K562 (cell line): ENCODE results near the gene RNF217. TPM values are rescaled to one million over a fixed set of nuclear protein-coding genes. Genes with fewer than 3 reads are reported as not detected.

ENCODE experiments used
- CC2D1A ChIP-seq: fragments of 450-650 bp; IDR thresholded peaks from 2 replicates; pipeline ENCODE4 v1.6.1; 2017; ENCODE audit warnings: mild to moderate bottlenecking
- ETS2 ChIP-seq: IDR thresholded peaks from 2 replicates; pipeline ENCODE4 v1.6.1; 2016; ENCODE audit warnings: borderline replicate concordance, missing genetic modification characterization, mild to moderate bottlenecking, moderate library complexity, missing compliant biosample characterization; ENCODE audit not compliant: poor library complexity, severe bottlenecking
- HDAC1 ChIP-seq, 2 experiments: fragments of 450-650 bp; IDR thresholded peaks; 2 replicates each; pipeline ENCODE4 v1.6.1; 2016 to 2017; ENCODE audit warnings: inconsistent platforms in 1 of 2, mild to moderate bottlenecking in 1 of 2, moderate library complexity in 1 of 2
- HMG20A ChIP-seq: fragments of 450-650 bp; formaldehyde crosslinking; conservative IDR thresholded peaks from 2 replicates; pipeline ENCODE4 v1.4.0; 2020; ENCODE audit warnings: mild to moderate bottlenecking, mixed read lengths
- PHB2 ChIP-seq: fragments of 450-650 bp; IDR thresholded peaks from 2 replicates; pipeline ENCODE4 v1.6.1; 2017; ENCODE audit warnings: low read depth
- PTTG1 ChIP-seq: fragments of 450-650 bp; IDR thresholded peaks from 2 replicates; pipeline ENCODE4 v1.6.1; 2016; ENCODE audit warnings: low read depth, mild to moderate bottlenecking, missing genetic modification characterization, missing compliant biosample characterization
- RAD51 ChIP-seq: fragments of 450-650 bp; IDR thresholded peaks from 2 replicates; pipeline ENCODE4 v1.7.1; 2016; ENCODE audit warnings: low read depth, mild to moderate bottlenecking, borderline replicate concordance
- STAG1 ChIP-seq: sonication (generic); formaldehyde crosslinking; IDR thresholded peaks from 2 replicates; pipeline ENCODE4 v1.5.0; 2020; ENCODE audit warnings: missing genetic modification reagents, borderline replicate concordance
- TBP ChIP-seq: optimal IDR thresholded peaks from 2 replicates; pipeline ENCODE3; 2011; ENCODE audit warnings: low read depth, low read length, improper control_type of control experiment
- ZNF184 ChIP-seq: sonication (generic); formaldehyde crosslinking; IDR thresholded peaks from 2 replicates; pipeline ENCODE4 v1.5.0; 2020; ENCODE audit warnings: missing genetic modification reagents
- polyA plus RNA-seq, 8 experiments: library from polyadenylated mRNA; depleted of rRNA in 4 of 8; stranded (reverse) in 5 of 8; unstranded in 3 of 8; fragments of >200 nt; fragmentation: Nextera tagmentation in 2 of 8; fragmentation: Illumina TruSeq in 1 of 8; extraction: Ambion mirVana in 2 of 8; extraction: Trizol in 1 of 8; gene quantifications; 2 replicates each; pipeline versions ENCODE4 v1.2.1 to v1.2.3, GENCODE V29; 2011 to 2014; ENCODE audit warnings: inconsistent platforms in 1 of 8, missing spikeins in 1 of 8
- total RNA-seq, 7 experiments: library from RNA; depleted of rRNA in 6 of 7; stranded (reverse); fragments of >200 nt in 6 of 7; fragmentation: Illumina TruSeq in 2 of 7; extraction: Trizol in 2 of 7; gene quantifications; 2 replicates each; pipeline versions ENCODE4 v1.2.1 to v1.2.3, GENCODE V29; 2011 to 2021; ENCODE audit warnings: low replicate concordance in 1 of 7
- TF ChIP-seq, protein P1 (sequence below): fragments of 450-650 bp; IDR thresholded peaks from 2 replicates; pipeline ENCODE4 v1.6.1; 2016; ENCODE audit warnings: low read depth
- TF ChIP-seq, protein P2 (sequence below): sonication (generic); formaldehyde crosslinking; IDR thresholded peaks from 2 replicates; pipeline ENCODE4 v1.8.1; 2022; ENCODE audit warnings: missing genetic modification reagents

RNF217 gene
- total and polyA plus RNA-seq, 9 of the 15 experiments (the other 6 are each of a cell fraction or from before 2014, with no cell fraction given) = 2.9 to 25.6 (median 12.0) TPM

DNA sequence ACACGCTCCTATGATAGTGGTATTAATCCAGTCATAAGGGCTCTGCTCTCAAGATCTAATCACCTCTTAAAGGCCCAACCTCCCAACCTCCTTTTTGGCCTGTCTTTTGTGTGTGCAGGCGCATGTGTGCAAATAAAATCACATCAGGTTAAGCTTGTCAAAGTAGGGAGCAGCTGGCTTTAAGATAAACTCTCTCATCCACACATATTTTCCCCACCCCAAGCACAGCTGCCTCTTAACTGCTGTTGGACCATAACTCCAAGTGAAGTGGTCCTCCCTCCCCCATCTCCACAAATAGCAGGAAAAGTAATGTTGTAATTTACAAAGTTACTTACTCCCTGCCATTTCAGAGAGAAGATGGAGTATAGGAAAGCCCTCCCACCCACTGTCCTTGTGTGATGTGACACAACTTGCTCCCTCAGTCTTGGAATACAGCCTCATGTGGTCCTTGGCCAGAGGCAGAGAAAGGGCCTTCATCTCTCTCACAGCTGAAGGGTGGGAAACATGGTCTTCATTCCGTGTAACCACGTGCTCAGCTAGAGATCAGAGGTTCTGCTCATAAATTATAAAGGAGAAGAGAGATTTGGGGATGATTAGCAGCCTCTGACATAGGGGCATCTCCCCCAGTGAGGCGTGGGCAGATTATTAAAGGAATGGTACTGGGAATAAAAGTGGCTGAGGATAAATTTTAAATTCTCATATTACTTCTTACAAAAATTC is 116.5 kb downstream of the RNF217 start (continued):
- TF ChIP-seq, protein P1, sequence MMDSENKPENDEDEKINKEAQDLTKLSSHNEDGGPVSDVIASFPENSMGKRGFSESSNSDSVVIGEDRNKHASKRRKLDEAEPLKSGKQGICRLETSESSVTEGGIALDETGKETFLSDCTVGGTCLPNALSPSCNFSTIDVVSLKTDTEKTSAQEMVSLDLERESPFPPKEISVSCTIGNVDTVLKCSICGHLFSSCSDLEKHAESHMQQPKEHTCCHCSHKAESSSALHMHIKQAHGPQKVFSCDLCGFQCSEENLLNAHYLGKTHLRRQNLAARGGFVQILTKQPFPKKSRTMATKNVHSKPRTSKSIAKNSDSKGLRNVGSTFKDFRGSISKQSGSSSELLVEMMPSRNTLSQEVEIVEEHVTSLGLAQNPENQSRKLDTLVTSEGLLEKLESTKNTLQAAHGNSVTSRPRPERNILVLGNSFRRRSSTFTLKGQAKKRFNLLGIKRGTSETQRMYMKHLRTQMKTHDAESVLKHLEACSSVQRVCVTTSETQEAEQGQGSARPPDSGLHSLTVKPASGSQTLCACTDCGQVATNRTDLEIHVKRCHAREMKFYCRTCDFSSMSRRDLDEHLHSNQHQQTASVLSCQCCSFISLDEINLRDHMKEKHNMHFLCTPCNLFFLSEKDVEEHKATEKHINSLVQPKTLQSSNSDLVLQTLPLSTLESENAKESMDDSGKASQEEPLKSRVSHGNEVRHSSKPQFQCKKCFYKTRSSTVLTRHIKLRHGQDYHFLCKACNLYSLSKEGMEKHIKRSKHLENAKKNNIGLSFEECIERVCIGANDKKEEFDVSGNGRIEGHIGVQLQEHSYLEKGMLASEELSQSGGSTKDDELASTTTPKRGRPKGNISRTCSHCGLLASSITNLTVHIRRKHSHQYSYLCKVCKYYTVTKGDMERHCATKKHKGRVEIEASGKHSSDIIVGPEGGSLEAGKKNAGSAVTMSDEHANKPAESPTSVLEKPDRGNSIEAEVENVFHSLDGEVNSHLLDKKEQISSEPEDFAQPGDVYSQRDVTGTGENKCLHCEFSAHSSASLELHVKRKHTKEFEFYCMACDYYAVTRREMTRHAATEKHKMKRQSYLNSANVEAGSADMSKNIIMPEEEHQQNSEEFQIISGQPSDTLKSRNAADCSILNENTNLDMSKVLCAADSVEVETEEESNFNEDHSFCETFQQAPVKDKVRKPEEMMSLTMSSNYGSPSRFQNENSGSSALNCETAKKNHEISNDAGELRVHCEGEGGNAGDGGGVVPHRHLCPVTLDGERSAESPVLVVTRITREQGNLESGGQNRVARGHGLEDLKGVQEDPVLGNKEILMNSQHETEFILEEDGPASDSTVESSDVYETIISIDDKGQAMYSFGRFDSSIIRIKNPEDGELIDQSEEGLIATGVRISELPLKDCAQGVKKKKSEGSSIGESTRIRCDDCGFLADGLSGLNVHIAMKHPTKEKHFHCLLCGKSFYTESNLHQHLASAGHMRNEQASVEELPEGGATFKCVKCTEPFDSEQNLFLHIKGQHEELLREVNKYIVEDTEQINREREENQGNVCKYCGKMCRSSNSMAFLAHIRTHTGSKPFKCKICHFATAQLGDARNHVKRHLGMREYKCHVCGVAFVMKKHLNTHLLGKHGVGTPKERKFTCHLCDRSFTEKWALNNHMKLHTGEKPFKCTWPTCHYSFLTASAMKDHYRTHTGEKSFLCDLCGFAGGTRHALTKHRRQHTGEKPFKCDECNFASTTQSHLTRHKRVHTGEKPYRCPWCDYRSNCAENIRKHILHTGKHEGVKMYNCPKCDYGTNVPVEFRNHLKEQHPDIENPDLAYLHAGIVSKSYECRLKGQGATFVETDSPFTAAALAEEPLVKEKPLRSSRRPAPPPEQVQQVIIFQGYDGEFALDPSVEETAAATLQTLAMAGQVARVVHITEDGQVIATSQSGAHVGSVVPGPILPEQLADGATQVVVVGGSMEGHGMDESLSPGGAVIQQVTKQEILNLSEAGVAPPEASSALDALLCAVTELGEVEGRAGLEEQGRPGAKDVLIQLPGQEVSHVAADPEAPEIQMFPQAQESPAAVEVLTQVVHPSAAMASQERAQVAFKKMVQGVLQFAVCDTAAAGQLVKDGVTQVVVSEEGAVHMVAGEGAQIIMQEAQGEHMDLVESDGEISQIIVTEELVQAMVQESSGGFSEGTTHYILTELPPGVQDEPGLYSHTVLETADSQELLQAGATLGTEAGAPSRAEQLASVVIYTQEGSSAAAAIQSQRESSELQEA = no peak
- TF ChIP-seq PHB2 (no peak), CC2D1A (no peak), RAD51 (no peak), STAG1 (CRISPR knock-in tag) (no peak), HDAC1 (IDR thresholded peaks at IDR 0.05) (peak in 1 of 2 experiments; percentile 22; a peak in 1 of 4 replicates), HMG20A (CRISPR knock-in tag) (no peak), PTTG1 (tag) (no peak), ETS2 (tag) (no peak), TBP (no peak), ZNF184 (CRISPR knock-in tag) (no peak)
- TF ChIP-seq, protein P2, sequence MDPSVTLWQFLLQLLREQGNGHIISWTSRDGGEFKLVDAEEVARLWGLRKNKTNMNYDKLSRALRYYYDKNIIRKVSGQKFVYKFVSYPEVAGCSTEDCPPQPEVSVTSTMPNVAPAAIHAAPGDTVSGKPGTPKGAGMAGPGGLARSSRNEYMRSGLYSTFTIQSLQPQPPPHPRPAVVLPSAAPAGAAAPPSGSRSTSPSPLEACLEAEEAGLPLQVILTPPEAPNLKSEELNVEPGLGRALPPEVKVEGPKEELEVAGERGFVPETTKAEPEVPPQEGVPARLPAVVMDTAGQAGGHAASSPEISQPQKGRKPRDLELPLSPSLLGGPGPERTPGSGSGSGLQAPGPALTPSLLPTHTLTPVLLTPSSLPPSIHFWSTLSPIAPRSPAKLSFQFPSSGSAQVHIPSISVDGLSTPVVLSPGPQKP (CRISPR knock-in tag) = no peak
